Effector memory CD4-positive, alpha-beta T cell (primary cell): Measurements from ENCODE around the gene CYP2W1.

Experiments used
- DNase-seq, 3 donors: peaks; one replicate each; pipeline ENCODE4 v3.0.0-alpha.2; 2020
- H3K27ac ChIP-seq: 2 replicates; pipeline ENCODE4 v1.7.0; 2013; ENCODE audit warnings: mild to moderate bottlenecking, low read length, moderate library complexity; ENCODE audit not compliant: insufficient read depth, poor library complexity, severe bottlenecking
- H3K27me3 ChIP-seq: replicated peaks from 2 replicates; pipeline ENCODE4 v1.7.0; 2013; ENCODE audit warnings: mild to moderate bottlenecking, low read length; ENCODE audit not compliant: insufficient read depth, control insufficient read depth, poor library complexity, severe bottlenecking
- H3K36me3 ChIP-seq: 2 replicates; pipeline ENCODE4 v1.7.0; 2013; ENCODE audit warnings: mild to moderate bottlenecking, low read length, moderate library complexity; ENCODE audit not compliant: control insufficient read depth, insufficient read depth
- H3K4me1 ChIP-seq: 2 replicates; pipeline ENCODE4 v1.7.0; 2013; ENCODE audit warnings: low read length, mild to moderate bottlenecking; ENCODE audit not compliant: control insufficient read depth, insufficient read depth, poor library complexity, severe bottlenecking
- H3K4me3 ChIP-seq: 2 replicates; pipeline ENCODE4 v1.7.0; 2013; ENCODE audit warnings: low read length, low read depth, mild to moderate bottlenecking; ENCODE audit not compliant: insufficient read depth, poor library complexity, severe bottlenecking
- H3K9me3 ChIP-seq: 2 replicates; pipeline ENCODE4 v1.7.0; 2013; ENCODE audit warnings: mild to moderate bottlenecking, low read length, moderate library complexity; ENCODE audit not compliant: control insufficient read depth

The CYP2W1 gene

DNA sequence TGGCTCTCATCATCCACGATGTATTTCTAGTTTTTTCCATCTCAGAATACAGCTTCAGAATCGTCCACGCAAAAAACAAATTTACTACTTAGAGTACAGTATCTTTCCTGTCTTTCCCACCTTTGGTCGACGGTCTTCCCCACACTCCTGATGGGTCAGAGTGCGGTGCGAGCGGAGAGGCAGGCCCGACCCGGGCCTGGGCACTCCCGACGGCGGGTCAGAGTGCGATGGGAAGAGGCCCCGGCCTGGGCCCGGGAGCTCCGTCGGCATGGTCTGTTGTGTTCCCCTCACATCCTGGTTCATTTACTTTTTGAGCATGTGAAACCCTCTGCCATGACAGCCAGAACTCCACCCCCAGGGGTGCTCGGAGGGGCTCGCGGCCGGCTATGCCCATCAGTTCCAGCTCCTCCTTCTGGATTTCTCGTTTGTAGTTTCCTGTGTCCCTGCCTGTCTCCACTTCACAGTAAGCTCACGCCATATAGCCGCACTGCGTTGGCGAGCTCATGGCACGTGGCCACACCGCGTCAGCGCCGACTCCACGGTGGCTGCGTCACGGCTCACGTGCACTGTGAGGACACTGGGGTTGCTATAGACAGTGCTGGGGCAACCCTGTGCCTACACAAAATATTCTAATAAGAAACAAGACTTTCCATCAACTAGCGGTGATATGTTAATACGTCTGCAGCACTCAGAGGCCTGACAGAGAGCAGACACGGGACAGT is 15.5 kb upstream of the CYP2W1 start:
- H3K9me3 ChIP-seq, result no peaks in the 10 kb centered on the region
- DNase-seq, result no peak
- H3K36me3 ChIP-seq, result peaks cover 49% of the 10 kb centered on the region

DNA sequence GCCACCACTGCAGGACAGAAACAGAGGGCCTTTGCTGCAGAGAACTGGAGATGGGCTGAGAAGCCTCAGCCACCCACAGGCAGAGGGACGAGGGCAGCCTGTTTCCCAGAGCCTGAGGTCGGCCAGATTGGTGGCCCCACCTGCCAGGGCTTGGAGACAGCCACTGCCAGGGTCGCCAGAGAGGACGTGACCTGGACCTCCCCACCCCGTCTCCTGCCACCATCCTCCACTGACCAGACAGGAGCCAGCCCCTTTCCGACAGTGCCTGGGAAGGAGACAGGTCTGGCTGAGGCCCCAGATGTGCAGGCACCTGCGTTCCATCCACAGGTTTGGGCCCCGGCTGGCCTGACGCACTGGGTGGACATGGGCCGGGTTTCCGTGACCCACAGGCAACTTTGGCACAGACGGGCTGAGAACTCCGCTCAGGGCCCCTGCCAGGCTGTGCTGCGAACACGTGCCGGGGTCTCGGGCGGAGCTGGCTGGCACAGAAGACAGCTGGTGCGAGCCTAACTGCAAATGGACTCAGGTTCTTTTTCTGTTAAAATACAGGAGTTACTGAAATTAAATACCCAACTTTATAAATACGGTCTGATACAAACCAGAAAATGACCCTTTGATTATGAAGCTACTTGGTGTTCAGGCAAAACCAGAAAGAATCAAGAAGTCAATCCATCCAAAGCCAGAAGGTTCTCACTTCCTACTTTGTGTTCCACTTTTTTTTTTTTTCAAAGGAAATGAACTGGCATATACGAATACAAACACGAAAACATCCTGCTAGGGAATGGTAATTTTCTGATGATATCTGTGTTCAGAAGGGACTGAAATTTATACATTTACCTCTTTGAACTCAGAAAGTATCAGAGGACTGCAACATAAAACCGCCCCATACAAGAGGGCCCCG is 14.5 kb upstream of the CYP2W1 start:
- Histone ChIP-seq H3K9me3 (no peaks in the 10 kb centered on the region), H3K4me1 (peaks cover 11% of the 10 kb centered on the region), H3K36me3 (peaks cover 52% of the 10 kb centered on the region)

More for the DNA sequence above, 15.5 kb upstream of the CYP2W1 start:
- H3K4me1 ChIP-seq, result peaks cover 12% of the 10 kb centered on the region
- H3K4me3 ChIP-seq, result no peak overlapping the region
- no peak overlapping the region for H3K27ac ChIP-seq
- no peaks in the 10 kb centered on the region for H3K27me3 ChIP-seq

DNA sequence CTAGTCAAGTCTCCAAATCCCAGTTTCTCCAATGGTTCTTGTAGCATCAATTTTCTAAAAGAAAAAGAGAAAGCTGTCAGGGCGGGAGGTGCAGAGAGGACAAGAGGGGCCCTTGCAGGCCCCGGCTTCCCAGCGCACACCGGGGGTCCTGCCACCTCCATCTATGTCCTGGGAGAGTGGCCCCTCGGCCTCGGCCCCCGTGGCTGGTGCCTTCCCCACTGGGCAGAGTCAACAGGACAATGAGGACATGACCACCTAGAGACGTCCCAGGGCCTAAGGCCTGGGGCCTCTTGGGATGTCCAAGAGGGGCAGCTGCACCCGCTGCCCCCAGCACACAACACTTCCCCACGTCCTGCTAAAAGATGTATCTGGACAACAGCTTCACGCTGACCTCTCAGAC is 13.6 kb upstream of the CYP2W1 start:
- H3K36me3 ChIP-seq, result peaks cover 52% of the 10 kb centered on the region
- H3K27ac ChIP-seq, result no peak overlapping the region
- no peak for DNase-seq
- no peaks in the 10 kb centered on the region for H3K27me3 ChIP-seq
- H3K9me3 ChIP-seq, result no peaks in the 10 kb centered on the region
- H3K4me1 ChIP-seq, result peaks cover 15% of the 10 kb centered on the region
- H3K4me3 ChIP-seq, result no peak overlapping the region

More for the DNA sequence above, 14.5 kb upstream of the CYP2W1 start:
- Histone ChIP-seq H3K27me3 (no peaks in the 10 kb centered on the region), H3K4me3 (no peak overlapping the region), H3K27ac (no peak overlapping the region)
- DNase-seq, result no peak

DNA sequence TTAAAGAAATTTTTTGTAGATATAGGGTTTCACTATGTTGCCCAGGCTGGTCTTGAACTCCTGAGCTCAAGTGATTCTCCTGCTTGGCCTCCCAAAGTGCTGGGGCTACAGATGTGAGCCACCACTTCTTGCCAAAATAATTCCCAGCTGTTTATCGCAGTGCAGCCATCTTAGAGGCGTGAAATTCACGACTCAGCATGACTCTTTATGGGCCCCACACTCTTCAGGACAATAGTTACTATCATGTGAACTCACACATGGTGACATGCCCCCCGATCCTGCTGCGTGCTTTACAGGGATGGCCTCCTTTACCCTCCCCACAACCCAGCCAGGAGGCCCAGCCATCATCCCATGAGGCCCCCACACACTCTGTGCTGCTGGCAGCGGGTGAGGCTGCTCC is 12.2 kb upstream of the CYP2W1 start:
- no peaks in the 10 kb centered on the region for H3K27me3 ChIP-seq
- DNase-seq, result no peak
- H3K9me3 ChIP-seq, result no peaks in the 10 kb centered on the region
- no peak overlapping the region for H3K27ac ChIP-seq
- no peak overlapping the region for H3K4me3 ChIP-seq
- peaks cover 19% of the 10 kb centered on the region for H3K4me1 ChIP-seq
- H3K36me3 ChIP-seq, result peaks cover 52% of the 10 kb centered on the region

DNA sequence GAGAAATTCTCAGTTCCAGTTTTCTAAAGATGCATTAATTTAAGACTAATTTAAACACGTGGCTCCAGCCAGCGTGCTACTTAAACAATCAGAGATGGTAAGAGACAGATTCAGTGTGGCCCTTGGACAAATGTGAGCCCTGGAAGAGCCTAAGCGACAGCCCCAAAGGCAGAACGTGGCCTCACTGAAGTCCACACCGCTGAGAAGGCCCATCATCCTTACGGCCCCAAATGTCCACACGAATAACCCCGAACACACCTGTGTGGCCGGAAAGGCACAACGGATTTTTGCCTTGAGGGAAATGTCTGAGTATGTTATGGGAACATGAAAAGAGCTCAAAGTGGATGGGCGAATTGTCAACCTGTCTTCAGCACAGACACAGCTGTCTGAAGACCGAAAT is 10.9 kb upstream of the CYP2W1 start:
- H3K9me3 ChIP-seq, result no peaks in the 10 kb centered on the region
- H3K36me3 ChIP-seq, result peaks cover 49% of the 10 kb centered on the region
- no peak overlapping the region for H3K4me3 ChIP-seq
- H3K27ac ChIP-seq, result no peak overlapping the region
- DNase-seq, result no peak
- no peaks in the 10 kb centered on the region for H3K27me3 ChIP-seq
- peaks cover 22% of the 10 kb centered on the region for H3K4me1 ChIP-seq

DNA sequence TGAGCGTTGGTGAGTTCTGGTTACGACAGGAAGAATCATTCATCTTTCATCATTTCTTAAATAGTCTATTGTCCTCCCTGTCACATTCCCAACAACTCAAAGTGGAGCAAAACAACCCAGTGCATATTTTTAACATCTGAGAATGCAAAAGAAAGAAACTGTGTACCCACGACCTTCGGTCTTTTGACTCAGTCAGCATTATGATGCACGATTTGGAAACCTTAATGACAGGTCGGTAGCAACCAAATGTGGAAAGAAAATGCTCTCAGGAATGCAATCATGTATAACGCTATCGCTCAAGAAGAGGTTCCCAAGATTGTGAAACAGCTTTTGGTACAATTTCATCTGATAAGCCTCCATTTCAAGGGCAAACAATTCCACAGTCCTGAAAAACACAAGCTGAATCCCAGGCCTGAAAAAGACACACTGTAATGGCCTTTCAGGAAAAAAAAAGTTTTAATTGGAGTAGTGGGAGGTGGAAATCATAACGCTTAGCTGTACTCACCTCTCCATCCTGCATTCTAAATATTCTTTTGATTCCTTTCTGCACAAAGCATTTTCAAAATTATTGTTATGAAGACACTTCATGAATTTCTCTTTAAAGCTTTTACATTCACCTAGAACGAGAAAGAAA is 10.2 kb upstream of the CYP2W1 start:
- Histone ChIP-seq H3K9me3 (no peaks in the 10 kb centered on the region), H3K27ac (no peak overlapping the region), H3K36me3 (peaks cover 43% of the 10 kb centered on the region), H3K27me3 (no peaks in the 10 kb centered on the region), H3K4me3 (no peak overlapping the region), H3K4me1 (peaks cover 22% of the 10 kb centered on the region)
- no peak for DNase-seq

DNA sequence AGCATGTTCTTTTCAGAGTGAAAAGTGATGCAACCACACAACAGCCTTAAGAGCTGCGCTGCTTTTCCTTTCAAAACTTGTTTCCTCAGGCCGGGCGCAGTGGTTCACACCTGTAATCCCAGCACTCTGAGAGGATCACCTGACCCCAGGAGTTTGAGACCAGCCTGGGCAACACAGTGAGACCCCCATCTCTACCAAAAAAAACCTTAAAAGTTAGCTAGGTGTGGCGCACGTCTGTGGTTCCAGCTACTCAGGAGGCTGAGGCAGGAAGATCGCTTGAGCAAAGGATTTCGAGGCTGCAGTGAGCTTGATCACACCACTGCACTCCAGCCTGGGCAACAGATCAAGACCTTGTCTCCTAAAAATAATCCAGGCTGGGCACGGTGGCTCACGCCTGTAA is 9.7 kb upstream of the CYP2W1 start:
- DNase-seq, result no peak
- H3K4me1 ChIP-seq, result peaks cover 22% of the 10 kb centered on the region
- H3K9me3 ChIP-seq, result no peaks in the 10 kb centered on the region
- H3K36me3 ChIP-seq, result peaks cover 37% of the 10 kb centered on the region
- no peak overlapping the region for H3K27ac ChIP-seq
- H3K4me3 ChIP-seq, result no peak overlapping the region
- no peaks in the 10 kb centered on the region for H3K27me3 ChIP-seq

DNA sequence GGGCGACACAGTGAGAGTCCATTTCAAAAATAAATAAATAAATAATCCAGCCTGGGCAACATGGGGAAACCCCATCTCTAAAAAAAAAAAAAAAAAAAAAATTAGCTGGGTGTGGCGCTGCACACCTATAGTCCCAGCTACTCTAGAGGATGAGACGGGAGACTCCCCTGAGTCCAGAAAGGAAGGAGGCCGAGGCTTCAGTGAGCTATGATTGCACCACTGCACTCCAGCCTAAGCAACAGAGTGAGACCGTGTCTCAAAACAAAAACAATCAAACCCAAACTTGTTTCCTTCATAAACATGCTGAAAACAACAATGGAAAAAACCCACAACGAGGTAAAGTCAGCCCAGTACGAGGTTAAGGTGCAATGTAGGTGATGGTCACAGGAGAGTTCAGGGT is 8.8 kb upstream of the CYP2W1 start:
- H3K9me3 ChIP-seq, result no peaks in the 10 kb centered on the region
- peaks cover 29% of the 10 kb centered on the region for H3K36me3 ChIP-seq
- H3K4me3 ChIP-seq, result no peak overlapping the region
- H3K27me3 ChIP-seq, result no peaks in the 10 kb centered on the region
- no peak for DNase-seq
- peaks cover 22% of the 10 kb centered on the region for H3K4me1 ChIP-seq
- H3K27ac ChIP-seq, result peak overlapping the region; percentile 99

DNA sequence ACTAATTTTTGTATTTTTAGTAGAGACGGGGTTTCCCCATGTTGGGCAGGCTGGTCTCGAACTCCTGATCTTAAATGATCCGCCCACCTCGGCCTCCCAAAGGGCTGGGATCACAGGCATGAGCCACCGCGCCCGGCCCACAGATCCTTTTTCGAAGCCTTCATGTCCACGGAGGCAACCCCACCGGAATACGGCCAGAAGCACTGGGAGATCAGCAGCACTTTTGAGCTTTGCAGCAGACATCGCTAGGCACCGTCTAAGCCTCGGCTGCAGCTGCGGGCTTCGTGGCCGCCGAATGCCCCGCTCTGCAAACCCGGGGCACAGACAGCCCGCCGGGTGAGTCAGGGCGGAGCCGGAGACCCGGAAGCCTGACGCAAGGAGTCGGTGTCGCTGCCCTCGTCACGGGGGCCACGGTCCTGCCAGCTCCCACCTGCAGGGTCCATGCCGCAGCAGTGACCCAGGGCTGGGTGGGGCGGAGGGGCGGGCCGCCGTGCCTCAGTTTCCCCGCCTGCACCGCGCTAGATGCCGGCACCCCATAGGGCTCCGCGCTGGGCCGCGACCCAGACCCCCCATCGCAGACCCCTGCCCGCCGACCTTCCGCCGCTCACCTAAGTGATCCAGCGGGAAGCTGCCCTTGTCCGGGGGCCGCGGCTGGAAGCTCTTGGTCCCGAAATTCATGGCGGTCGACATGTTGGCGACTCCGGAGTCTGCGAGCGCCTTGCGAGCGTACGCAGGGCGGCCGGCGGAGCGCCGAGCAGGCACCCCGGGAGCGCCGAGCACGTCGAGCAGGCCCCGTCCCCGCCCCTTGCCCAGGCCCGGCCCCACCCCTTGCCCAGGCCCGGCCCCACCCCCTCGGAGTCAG is 7.9 kb upstream of the CYP2W1 start, which contains the start of gene COX19:
Gene COX19, minus strand, starts transcription at position 730 of the 862 bp plus-strand sequence. Its CDS starts 40 bp downstream, at position 690.
- Histone ChIP-seq H3K9me3 (no peaks in the 10 kb centered on the region), H3K27ac (peak within 1 kb of the TSS; percentile 99), H3K4me3 (peak within 1 kb of the TSS; percentile 97), H3K36me3 (peaks cover 21% of the 10 kb centered on the region), H3K4me1 (peaks cover 22% of the 10 kb centered on the region), H3K27me3 (no peaks in the 10 kb centered on the region)
- peak; percentile 82 to 84 (median 82) for DNase-seq
